HG02610 (cell line): ENCODE results near the gene BAIAP3.

Experiments
- ATAC-seq: cut with Tn5 transposase; IDR thresholded peaks from one replicate; pipeline ENCODE4 v1.9.1; 2021; ENCODE audit warnings: mild to moderate bottlenecking, moderate library complexity; ENCODE audit not compliant: unreplicated experiment

BAIAP3 gene

GRCh38 chr16:1299868-1300203, 33.6 kb upstream of the BAIAP3 start:
- no peak for ATAC-seq

- ATAC-seq: no peak
Observed at GRCh38 chr16:1300664-1301476, 32.6 kb upstream of the BAIAP3 start.

- ATAC-seq: no peak
Observed at GRCh38 chr16:1301562-1301961, 31.9 kb upstream of the BAIAP3 start.

- no peak for ATAC-seq
Observed at GRCh38 chr16:1305823-1306222, 27.6 kb upstream of the BAIAP3 start.

- ATAC-seq: no peak
Observed at GRCh38 chr16:1306334-1306733, 27.1 kb upstream of the BAIAP3 start.

- ATAC-seq: peak; percentile 14
Observed at GRCh38 chr16:1308036-1308976, 25.1 kb upstream of the BAIAP3 start.

GRCh38 chr16:1308977-1309885, 24.2 kb upstream of the BAIAP3 start, which contains the start of gene UBE2I:
TSS of gene UBE2I (plus strand) at chr16:1309636. CDS start at chr16:1314031, 4,395 bp downstream.
- peak; percentile 45 for ATAC-seq

GRCh38 chr16:1309888-1310831, 23.3 kb upstream of the BAIAP3 start:
- peak; percentile 8 for ATAC-seq

- no peak for ATAC-seq
Observed at GRCh38 chr16:1310832-1311200, 22.6 kb upstream of the BAIAP3 start.

GRCh38 chr16:1311212-1311737, 22.2 kb upstream of the BAIAP3 start:
- ATAC-seq: no peak

- no peak for ATAC-seq
Observed at GRCh38 chr16:1311738-1312466, 21.5 kb upstream of the BAIAP3 start.

- ATAC-seq: no peak
Observed at GRCh38 chr16:1312467-1312816, 21.0 kb upstream of the BAIAP3 start.

- no peak for ATAC-seq
Observed at GRCh38 chr16:1312903-1313302, 20.5 kb upstream of the BAIAP3 start.

GRCh38 chr16:1313721-1314369, 19.6 kb upstream of the BAIAP3 start:
- no peak for ATAC-seq

- ATAC-seq: no peak
Observed at GRCh38 chr16:1314399-1315068, 18.9 kb upstream of the BAIAP3 start.

- no peak for ATAC-seq
Observed at GRCh38 chr16:1315081-1316032, 18.1 kb upstream of the BAIAP3 start.

- no peak for ATAC-seq
Observed at GRCh38 chr16:1316033-1316405, 17.4 kb upstream of the BAIAP3 start.
